Measurements from ENCODE around the gene RBBP9. TPM values are rescaled to one million over a fixed set of nuclear protein-coding genes. Genes with fewer than 3 reads are reported as not detected.

The RBBP9 gene
- total and polyA plus RNA-seq, 4 experiments from 2014 or later = 8.4 to 9.2 (median 9.0) TPM

- Mint-ChIP-seq H3K4me1 (no peaks in the 10 kb centered on the region), H3K4me3 (no peak overlapping the region), H3K9me3 (no peaks in the 10 kb centered on the region), H3K27me3 (no peaks in the 10 kb centered on the region), H3K27ac (peak overlapping the region in 1 of 7 donors; percentile 73), H3K36me3 (peaks cover 0 to 7% of the 10 kb centered on the region in 2 donors)
- intact Hi-C loops (cut with micrococcal nuclease) = no loop called here
- ChIA-PET CTCF (ENCODE audit: partially characterized antibody) (no interaction called here), POLR2A (ENCODE audit: partially characterized antibody) (no interaction called here)
- Histone ChIP-seq H3K36me3 (ENCODE audit: insufficient read depth, low read length) (no peaks in the 10 kb centered on the region), H3K4me3 (ENCODE audit: low read length in 2 of 2) (no peak overlapping the region), H3K4me1 (ENCODE audit: insufficient read depth, low read length) (no peaks in the 10 kb centered on the region), H3K9me3 (ENCODE audit: control insufficient read depth in 1 of 2, low read length in 2 of 2) (no peaks in the 10 kb centered on the region), H3K27ac (ENCODE audit: low read depth, low read length) (no peak overlapping the region), H3K27me3 (ENCODE audit: insufficient read depth, low read length) (no peaks in the 10 kb centered on the region)
- no peak for DNase-seq
Observed at GRCh38 chr20:18443886-18444285, 53.1 kb downstream of the RBBP9 start.

- Mint-ChIP-seq H3K4me1 (no peaks in the 10 kb centered on the region), H3K27ac (no peak overlapping the region)
- CTCF ChIA-PET (ENCODE audit: partially characterized antibody) = no interaction called here
Observed at GRCh38 chr20:18440403-18440802, 56.6 kb downstream of the RBBP9 start.

GRCh38 chr20:18436847-18437246 is 60.2 kb downstream of the RBBP9 start:
- peaks cover 0 to 2% (median 0%) of the 10 kb centered on the region in 8 donors for H3K9me3 Mint-ChIP-seq
- no peak overlapping the region for H3K27ac Mint-ChIP-seq
- no peaks in the 10 kb centered on the region for H3K36me3 ChIP-seq (ENCODE audit: insufficient read depth, low read length)
- H3K4me1 ChIP-seq (ENCODE audit: insufficient read depth, low read length) = no peaks in the 10 kb centered on the region
- no peak for DNase-seq
- no peaks in the 10 kb centered on the region for H3K4me1 Mint-ChIP-seq
- ChIA-PET POLR2A (ENCODE audit: partially characterized antibody) (no interaction called here), CTCF (ENCODE audit: partially characterized antibody) (no interaction called here)
- no peaks in the 10 kb centered on the region for H3K9me3 ChIP-seq (ENCODE audit: control insufficient read depth in 1 of 2, low read length in 2 of 2)
- H3K4me3 ChIP-seq (ENCODE audit: low read length in 2 of 2) = no peak overlapping the region
- H3K27me3 ChIP-seq (ENCODE audit: insufficient read depth, low read length) = no peaks in the 10 kb centered on the region
- H3K27ac ChIP-seq (ENCODE audit: low read depth, low read length) = no peak overlapping the region
- peaks cover 0 to 3% of the 10 kb centered on the region in 2 donors for H3K36me3 Mint-ChIP-seq
- H3K27me3 Mint-ChIP-seq = no peaks in the 10 kb centered on the region
- intact Hi-C loops (cut with micrococcal nuclease) = no loop called here
- H3K4me3 Mint-ChIP-seq = no peak overlapping the region

More at GRCh38 chr20:18440403-18440802, 56.6 kb downstream of the RBBP9 start:
- no peak overlapping the region for H3K4me3 ChIP-seq (ENCODE audit: low read length in 2 of 2)
- Mint-ChIP-seq H3K9me3 (peaks cover 0 to 2% (median 0%) of the 10 kb centered on the region in 8 donors), H3K36me3 (peaks cover 0 to 6% of the 10 kb centered on the region in 2 donors), H3K4me3 (no peak overlapping the region), H3K27me3 (no peaks in the 10 kb centered on the region)
- H3K9me3 ChIP-seq (ENCODE audit: control insufficient read depth in 1 of 2, low read length in 2 of 2) = no peaks in the 10 kb centered on the region
- H3K27ac ChIP-seq (ENCODE audit: low read depth, low read length) = no peak overlapping the region
- no peaks in the 10 kb centered on the region for H3K27me3 ChIP-seq (ENCODE audit: insufficient read depth, low read length)
- H3K36me3 ChIP-seq (ENCODE audit: insufficient read depth, low read length) = no peaks in the 10 kb centered on the region
- H3K4me1 ChIP-seq (ENCODE audit: insufficient read depth, low read length) = no peaks in the 10 kb centered on the region
- POLR2A ChIA-PET (ENCODE audit: partially characterized antibody) = no interaction called here
- no peak for DNase-seq
- intact Hi-C loops (cut with micrococcal nuclease) = no loop called here

Small RNAs within 50 kb of the gene (microRNA-seq; reads per million reads assigned to microRNA genes)
- not detected for gene MIR3192 (ENCODE audit: borderline microRNAs expressed, borderline number of aligned reads, borderline replicate concordance)

Other genes with a start within 250 kb of the RBBP9 start
- gene ZNF133, start 208.7 kb downstream of the RBBP9 start, total RNA-seq = 10 to 100 TPM in 1 of 2 experiments, 1 to 10 TPM in 1; 9.1 to 11.8 TPM
- 1 to 10 TPM; 4.0 to 8.7 TPM for gene ZNF133, start 208.7 kb downstream of the RBBP9 start, polyA plus RNA-seq
- gene DZANK1, start 30.2 kb downstream of the RBBP9 start, total RNA-seq = 1 to 10 TPM; 2.7 to 3.0 TPM
- gene DZANK1, start 30.2 kb downstream of the RBBP9 start, polyA plus RNA-seq = 1 to 10 TPM in 1 of 2 donors, under 1 TPM in 1; 0.99 to 1.1 TPM
- 1 to 10 TPM; 7.8 to 9.1 TPM for gene POLR3F, start 29.8 kb downstream of the RBBP9 start, total RNA-seq
- gene POLR3F, start 29.8 kb downstream of the RBBP9 start, polyA plus RNA-seq = 1 to 10 TPM; 7.1 to 7.8 TPM
- gene SEC23B, start 10.7 kb upstream of the RBBP9 start, total RNA-seq = 10 to 100 TPM; 46.8 to 50.0 TPM
- gene SEC23B, start 10.7 kb upstream of the RBBP9 start, polyA plus RNA-seq = 10 to 100 TPM; 56.8 to 65.4 TPM
- gene SMIM26, start 70.2 kb upstream of the RBBP9 start, total RNA-seq = 10 to 100 TPM; 60.2 to 64.2 TPM
- gene SMIM26, start 70.2 kb upstream of the RBBP9 start, polyA plus RNA-seq = 100 to 1,000 TPM; 186 to 233 TPM
- 10 to 100 TPM; 15.9 to 18.1 TPM for gene DTD1, start 90.8 kb upstream of the RBBP9 start, total RNA-seq
- gene DTD1, start 90.8 kb upstream of the RBBP9 start, polyA plus RNA-seq = 10 to 100 TPM; 57.8 to 61.8 TPM